K562 (cell line): ENCODE measurements around the gene EPB41L4B.

ENCODE experiments used
- FOXM1 ChIP-seq, 2 experiments: fragments of 450-650 bp in 1 of 2; sonication (generic) in 1 of 2; formaldehyde crosslinking in 1 of 2; IDR thresholded peaks; 2 replicates each; pipeline versions ENCODE4 v1.6.1 to v1.9.0; 2017 to 2022; ENCODE audit warnings: low read depth in 2 of 2, mild to moderate bottlenecking in 2 of 2, missing genetic modification reagents in 1 of 2, moderate library complexity in 1 of 2
- TF ChIP-seq, protein P1 (sequence below), 3 experiments: IDR thresholded peaks in 2 of 3; conservative IDR thresholded peaks in 1 of 3; 2 replicates each; pipeline ENCODE4 v1.5.1; 2011 to 2012; ENCODE audit warnings: low read length in 3 of 3, mild to moderate bottlenecking in 3 of 3, control low read depth in 2 of 3, improper control_type of control experiment in 1 of 3, inconsistent platforms in 1 of 3, low read depth in 1 of 3, mixed read lengths in 1 of 3, moderate library complexity in 1 of 3; ENCODE audit not compliant: insufficient read depth in 2 of 3

GRCh38 chr9:109309282-109309681 lies 11.6 kb downstream of the EPB41L4B start:
- TF ChIP-seq FOXM1 (IDR thresholded peaks at IDR 0.05; ENCODE audit: low read depth): no peak
- TF ChIP-seq FOXM1 (CRISPR knock-in tag; IDR thresholded peaks at IDR 0.05; ENCODE audit: low read depth): no peak
- TF ChIP-seq, protein P1, sequence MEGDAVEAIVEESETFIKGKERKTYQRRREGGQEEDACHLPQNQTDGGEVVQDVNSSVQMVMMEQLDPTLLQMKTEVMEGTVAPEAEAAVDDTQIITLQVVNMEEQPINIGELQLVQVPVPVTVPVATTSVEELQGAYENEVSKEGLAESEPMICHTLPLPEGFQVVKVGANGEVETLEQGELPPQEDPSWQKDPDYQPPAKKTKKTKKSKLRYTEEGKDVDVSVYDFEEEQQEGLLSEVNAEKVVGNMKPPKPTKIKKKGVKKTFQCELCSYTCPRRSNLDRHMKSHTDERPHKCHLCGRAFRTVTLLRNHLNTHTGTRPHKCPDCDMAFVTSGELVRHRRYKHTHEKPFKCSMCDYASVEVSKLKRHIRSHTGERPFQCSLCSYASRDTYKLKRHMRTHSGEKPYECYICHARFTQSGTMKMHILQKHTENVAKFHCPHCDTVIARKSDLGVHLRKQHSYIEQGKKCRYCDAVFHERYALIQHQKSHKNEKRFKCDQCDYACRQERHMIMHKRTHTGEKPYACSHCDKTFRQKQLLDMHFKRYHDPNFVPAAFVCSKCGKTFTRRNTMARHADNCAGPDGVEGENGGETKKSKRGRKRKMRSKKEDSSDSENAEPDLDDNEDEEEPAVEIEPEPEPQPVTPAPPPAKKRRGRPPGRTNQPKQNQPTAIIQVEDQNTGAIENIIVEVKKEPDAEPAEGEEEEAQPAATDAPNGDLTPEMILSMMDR (IDR thresholded peaks at IDR 0.05 in 2 of 3, conservative IDR thresholded peaks at IDR 0.05 in 1 of 3; ENCODE audit: insufficient read depth in 2 of 3, low read depth in 1 of 3, low read length in 3 of 3): no peak
